Mesenchymal stem cell (in vitro differentiated cells and primary cell): Measurements from ENCODE around the gene FMN1.
A peak's percentile ranks its signal among the peaks of the same experiment; 100 is the strongest.

Source experiments
- DNase-seq: peaks from one replicate; pipeline ENCODE4 v3.0.0-alpha.2; 2013
- H2AFZ ChIP-seq: one replicate; pipeline ENCODE4 v1.6.1; 2013; ENCODE audit warnings: low read depth, mild to moderate bottlenecking, control low read depth, inconsistent platforms, low read length, moderate library complexity
- H2AK5ac ChIP-seq: 2 replicates; pipeline ENCODE4 v1.6.1; 2013; ENCODE audit warnings: low read length, moderate library complexity, mild to moderate bottlenecking, inconsistent platforms; ENCODE audit not compliant: severe bottlenecking
- H2BK120ac ChIP-seq: one replicate; pipeline ENCODE4 v1.6.1; 2013; ENCODE audit warnings: low read depth, mild to moderate bottlenecking, inconsistent platforms, low read length, moderate library complexity
- H2BK12ac ChIP-seq, 2 experiments: one replicate each; pipeline ENCODE4 v1.6.1; 2013; ENCODE audit warnings: inconsistent platforms in 2 of 2, low read length in 2 of 2, mild to moderate bottlenecking in 2 of 2, moderate library complexity in 2 of 2, control low read depth in 1 of 2
- H2BK15ac ChIP-seq: one replicate; pipeline ENCODE4 v1.6.1; 2013; ENCODE audit warnings: mild to moderate bottlenecking, low read depth, inconsistent platforms; ENCODE audit not compliant: poor library complexity, severe bottlenecking
- H2BK5ac ChIP-seq: 2 replicates; pipeline ENCODE4 v1.6.1; 2013; ENCODE audit warnings: low read depth, mild to moderate bottlenecking, low read length, control low read depth, inconsistent platforms; ENCODE audit not compliant: poor library complexity, severe bottlenecking
- H3K14ac ChIP-seq, 2 experiments: one replicate each; pipeline ENCODE4 v1.6.1; 2013; ENCODE audit warnings: inconsistent platforms in 2 of 2, low read length in 2 of 2, control low read depth in 1 of 2, mild to moderate bottlenecking in 1 of 2, moderate library complexity in 1 of 2
- H3K18ac ChIP-seq, 2 experiments: one replicate each; pipeline ENCODE4 v1.6.1; 2013; ENCODE audit warnings: inconsistent platforms in 2 of 2, low read length in 2 of 2, control low read depth in 1 of 2, low read depth in 1 of 2, mild to moderate bottlenecking in 1 of 2
- H3K23ac ChIP-seq, 2 experiments: one replicate each; pipeline ENCODE4 v1.6.1; 2013; ENCODE audit warnings: inconsistent platforms in 2 of 2, low read length in 2 of 2, mild to moderate bottlenecking in 2 of 2, moderate library complexity in 2 of 2, control low read depth in 1 of 2
- H3K27ac ChIP-seq: 2 replicates; pipeline ENCODE4 v1.5.1; 2013; ENCODE audit warnings: mild to moderate bottlenecking, moderate library complexity, low read length, control low read depth, inconsistent platforms; ENCODE audit not compliant: poor library complexity, severe bottlenecking
- H3K27me3 ChIP-seq, 2 experiments: 2 replicates each; pipeline versions ENCODE4 v1.6.1 to v1.7.0; 2013; ENCODE audit warnings: low read length in 2 of 2, mild to moderate bottlenecking in 2 of 2, moderate library complexity in 2 of 2, control low read depth in 1 of 2, inconsistent platforms in 1 of 2; ENCODE audit not compliant: control insufficient read depth in 1 of 2, insufficient read depth in 1 of 2
- H3K36me3 ChIP-seq, 2 experiments: 2 replicates each; pipeline versions ENCODE4 v1.6.1 to v1.7.0; 2013; ENCODE audit warnings: low read length in 2 of 2, control low read depth in 1 of 2, inconsistent platforms in 1 of 2, low read depth in 1 of 2, mild to moderate bottlenecking in 1 of 2; ENCODE audit not compliant: insufficient read depth in 2 of 2, control insufficient read depth in 1 of 2
- H3K4ac ChIP-seq, 2 experiments: one replicate each; pipeline ENCODE4 v1.6.1; 2013; ENCODE audit warnings: inconsistent platforms in 2 of 2, low read length in 2 of 2, mild to moderate bottlenecking in 2 of 2, moderate library complexity in 2 of 2, control low read depth in 1 of 2, low read depth in 1 of 2
- H3K4me1 ChIP-seq: 2 replicates; pipeline ENCODE4 v1.6.1; 2013; ENCODE audit warnings: low read depth, low read length, control low read depth; ENCODE audit not compliant: control insufficient read depth, insufficient read depth
- H3K4me2 ChIP-seq: 2 replicates; pipeline ENCODE4 v1.6.1; 2013; ENCODE audit warnings: low read length, mild to moderate bottlenecking, inconsistent platforms; ENCODE audit not compliant: poor library complexity, severe bottlenecking
- H3K4me3 ChIP-seq, 2 experiments: 2 replicates each; pipeline versions ENCODE4 v1.5.1 to v1.7.0; 2013; ENCODE audit warnings: low read length in 2 of 2, mild to moderate bottlenecking in 2 of 2, control low read depth in 1 of 2, low read depth in 1 of 2; ENCODE audit not compliant: insufficient read depth in 1 of 2
- H3K79me1 ChIP-seq: replicated peaks from 2 replicates; pipeline ENCODE4 v1.6.1; 2013; ENCODE audit warnings: mild to moderate bottlenecking, control low read depth, low read length, inconsistent platforms; ENCODE audit not compliant: poor library complexity, severe bottlenecking
- H3K9ac ChIP-seq: 2 replicates; pipeline ENCODE4 v1.7.0; 2013; ENCODE audit warnings: mild to moderate bottlenecking, low read length, moderate library complexity
- H3K9me3 ChIP-seq: 2 replicates; pipeline ENCODE4 v1.7.0; 2013; ENCODE audit warnings: mild to moderate bottlenecking, low read length; ENCODE audit not compliant: control insufficient read depth
- H4K8ac ChIP-seq: one replicate; pipeline ENCODE4 v1.6.1; 2013; ENCODE audit warnings: inconsistent platforms, mild to moderate bottlenecking, low read length, moderate library complexity
- H4K91ac ChIP-seq: one replicate; pipeline ENCODE4 v1.6.1; 2013; ENCODE audit warnings: mild to moderate bottlenecking, low read length, inconsistent platforms
- WGBS: methylation state at CpG from one replicate; pipeline ENCODE4 v1.1.7; 2013; ENCODE audit warnings: mixed read lengths; 5-methylcytosine and 5-hydroxymethylcytosine counted together

FMN1 gene

GRCh38 chr15:32885713-32886112 is 308.8 kb downstream of the FMN1 start:
- no peak overlapping the region for H3K9ac ChIP-seq
- no peak overlapping the region for H2BK5ac ChIP-seq

GRCh38 chr15:32884146-32884545 is 310.4 kb downstream of the FMN1 start:
- H3K27ac ChIP-seq, result no peak overlapping the region
- no peak overlapping the region for H3K23ac ChIP-seq
- peaks cover 0 to 14% of the 10 kb centered on the region in 2 experiments for H3K36me3 ChIP-seq
- H3K27me3 ChIP-seq, result no peaks in the 10 kb centered on the region
- DNase-seq, result peak; percentile 30
- no peak overlapping the region for H2BK120ac ChIP-seq
- H3K14ac ChIP-seq, result no peak overlapping the region
- no peak overlapping the region for H2BK15ac ChIP-seq
- H2BK12ac ChIP-seq, result no peak overlapping the region
- no peaks in the 10 kb centered on the region for H3K9me3 ChIP-seq
- H3K79me1 ChIP-seq, result no peaks in the 10 kb centered on the region
- no peak overlapping the region for H3K4ac ChIP-seq
- H2BK5ac ChIP-seq, result no peak overlapping the region
- H4K8ac ChIP-seq, result no peak overlapping the region
- H3K4me3 ChIP-seq, result no peak overlapping the region
- 74% methylated on average over 6 of the region's 6 CpGs for WGBS
- H3K18ac ChIP-seq, result no peak overlapping the region
- H4K91ac ChIP-seq, result no peak overlapping the region
- H3K4me1 ChIP-seq, result no peaks in the 10 kb centered on the region
- H3K9ac ChIP-seq, result no peak overlapping the region
- H3K4me2 ChIP-seq, result no peak overlapping the region
- no peak overlapping the region for H2AFZ ChIP-seq
- no peak overlapping the region for H2AK5ac ChIP-seq

More at GRCh38 chr15:32885713-32886112, 308.8 kb downstream of the FMN1 start:
- no peak overlapping the region for H2BK120ac ChIP-seq
- H3K36me3 ChIP-seq, result peaks cover 0 to 14% of the 10 kb centered on the region in 2 experiments
- H2BK15ac ChIP-seq, result no peak overlapping the region
- no peak overlapping the region for H4K91ac ChIP-seq
- no peaks in the 10 kb centered on the region for H3K27me3 ChIP-seq
- H3K4me2 ChIP-seq, result no peak overlapping the region
- no peaks in the 10 kb centered on the region for H3K4me1 ChIP-seq
- no peak overlapping the region for H3K4ac ChIP-seq
- H3K18ac ChIP-seq, result no peak overlapping the region
- H2BK12ac ChIP-seq, result no peak overlapping the region
- DNase-seq, result no peak
- 95% methylated on average over 5 of the region's 5 CpGs for WGBS
- H3K79me1 ChIP-seq, result no peaks in the 10 kb centered on the region
- H3K27ac ChIP-seq, result no peak overlapping the region
- H2AFZ ChIP-seq, result no peak overlapping the region
- no peak overlapping the region for H3K23ac ChIP-seq
- H3K4me3 ChIP-seq, result no peak overlapping the region
- H3K9me3 ChIP-seq, result no peaks in the 10 kb centered on the region
- H4K8ac ChIP-seq, result no peak overlapping the region
- H3K14ac ChIP-seq, result no peak overlapping the region
- no peak overlapping the region for H2AK5ac ChIP-seq

- no peak for DNase-seq
- no peak overlapping the region for H3K4me2 ChIP-seq
These were observed 311.6 kb downstream of the FMN1 start for GRCh38 chr15:32882955-32883354.

GRCh38 chr15:32881528-32881927 is 313.0 kb downstream of the FMN1 start:
- Histone ChIP-seq H2BK5ac (no peak overlapping the region), H3K14ac (no peak overlapping the region), H3K4me3 (no peak overlapping the region), H3K79me1 (no peaks in the 10 kb centered on the region), H2AK5ac (no peak overlapping the region), H3K23ac (no peak overlapping the region), H3K27ac (no peak overlapping the region), H3K4me1 (no peaks in the 10 kb centered on the region), H3K18ac (no peak overlapping the region), H3K9ac (no peak overlapping the region), H3K27me3 (no peaks in the 10 kb centered on the region), H4K91ac (no peak overlapping the region), H2BK12ac (peak overlapping the region; percentile 6 to 23), H4K8ac (no peak overlapping the region), H3K36me3 (peaks cover 0 to 13% of the 10 kb centered on the region in 2 experiments), H2BK120ac (no peak overlapping the region), H3K9me3 (no peaks in the 10 kb centered on the region), H2AFZ (no peak overlapping the region), H3K4me2 (no peak overlapping the region), H3K4ac (no peak overlapping the region), H2BK15ac (no peak overlapping the region)
- no peak for DNase-seq
- 46% methylated on average over 1 of the region's 1 CpG for WGBS

More at GRCh38 chr15:32882955-32883354, 311.6 kb downstream of the FMN1 start:
- Histone ChIP-seq H3K4ac (no peak overlapping the region), H2BK15ac (no peak overlapping the region), H3K18ac (no peak overlapping the region), H2AK5ac (no peak overlapping the region), H3K4me3 (no peak overlapping the region), H3K14ac (no peak overlapping the region), H3K23ac (no peak overlapping the region), H2BK12ac (peak overlapping the region in 1 of 2 experiments; percentile 56), H3K27me3 (no peaks in the 10 kb centered on the region), H3K9me3 (no peaks in the 10 kb centered on the region), H3K27ac (no peak overlapping the region), H4K8ac (no peak overlapping the region), H3K4me1 (no peaks in the 10 kb centered on the region), H3K36me3 (peaks cover 0 to 14% of the 10 kb centered on the region in 2 experiments), H3K9ac (no peak overlapping the region), H2BK5ac (no peak overlapping the region), H3K79me1 (no peaks in the 10 kb centered on the region), H4K91ac (no peak overlapping the region), H2AFZ (no peak overlapping the region), H2BK120ac (no peak overlapping the region)
- WGBS, result 76% methylated on average over 4 of the region's 4 CpGs
